Measurements from ENCODE around the gene WNT3. TPM values are rescaled to one million over a fixed set of nuclear protein-coding genes. Genes with fewer than 3 reads are reported as not detected.

WNT3 gene
- total and polyA plus RNA-seq, 2 of the 8 experiments (the other 6 are each of a cell fraction or from before 2014, with no cell fraction given) = 0.56 to 2.0 TPM

GRCh38 chr17:46759141-46759540 is 59.4 kb downstream of the WNT3 start:
- H3K14ac ChIP-seq (ENCODE audit: insufficient read length) = no peak overlapping the region
- no peak overlapping the region for H4K91ac ChIP-seq (replicated peaks; ENCODE audit: insufficient read length, low read length)
- no peak overlapping the region for H3K27ac ChIP-seq (ENCODE audit: low read depth, low read length)
- CTCF ChIA-PET (ENCODE audit: partially characterized antibody) = interaction anchor here (1.3 kb wide), 1 partner anchor 17 kb away, joined by 3 read pairs; no protein-coding TSS in a partner anchor
- no peak overlapping the region for H3K4ac ChIP-seq (replicated peaks; ENCODE audit: insufficient read length, low read depth, low read length)
- H2AK5ac ChIP-seq (ENCODE audit: low read depth, low read length) = no peak overlapping the region
- no peaks in the 10 kb centered on the region for H4K20me1 ChIP-seq (replicated peaks in 1 of 2; ENCODE audit: control insufficient read depth in 1 of 2, insufficient read depth in 2 of 2, low read length in 2 of 2)
- no peak overlapping the region for H3K23ac ChIP-seq (ENCODE audit: insufficient read length)
- DNase-seq (ENCODE audit: low read depth in 1 of 2, low spot score in 2 of 2) = no peak
- FAIRE-seq = no peak
- no peak overlapping the region for H3K56ac ChIP-seq (replicated peaks; ENCODE audit: insufficient read length, low read depth, low read length)
- no peaks in the 10 kb centered on the region for H3K79me1 ChIP-seq (ENCODE audit: low read depth, low read length)
- no peak overlapping the region for H2BK20ac ChIP-seq (ENCODE audit: low read length)
- POLR2A ChIA-PET (ENCODE audit: partially characterized antibody) = no interaction called here
- H4K5ac ChIP-seq (ENCODE audit: insufficient read length, low read depth, low read length) = no peak overlapping the region
- no peak overlapping the region for H3K4me2 ChIP-seq (ENCODE audit: insufficient read depth in 1 of 2, low read depth in 2 of 2, low read length in 2 of 2)
- H2BK120ac ChIP-seq (replicated peaks; ENCODE audit: low read depth, low read length) = no peak overlapping the region
- no peak overlapping the region for H3K18ac ChIP-seq (ENCODE audit: extremely low read depth, low read length)
- no peaks in the 10 kb centered on the region for H3K4me1 ChIP-seq (replicated peaks in 1 of 4; ENCODE audit: control insufficient read depth in 3 of 4, insufficient read depth in 4 of 4, low read length in 3 of 4)
- H2BK15ac ChIP-seq (ENCODE audit: low read length) = no peak overlapping the region
- WGBS, 2 experiments (ENCODE audit: extremely low coverage in 1 of 2, insufficient coverage in 1 of 2, insufficient read length in 1 of 2, insufficient replicate concordance in 2 of 2, low coverage in 1 of 2, low lambda C conversion rate in 2 of 2, missing lambda C conversion rate in 1 of 2) = 94% methylated on average over 9 of the region's 9 CpGs; no CpG with 5 or more reads in 1 of the 2 experiments
- no peak overlapping the region for H4K8ac ChIP-seq (ENCODE audit: extremely low read depth, insufficient read depth, low read length)
- no peaks in the 10 kb centered on the region for H3K79me2 ChIP-seq (ENCODE audit: control insufficient read depth in 1 of 2, insufficient read depth in 2 of 2, low read length in 2 of 2)
- H3K36me3 ChIP-seq (ENCODE audit: control insufficient read depth in 2 of 4, insufficient read depth in 4 of 4, low read length in 3 of 4) = peaks cover 0 to 2% (median 0%) of the 10 kb centered on the region in 4 experiments; a peak in 2 of 8 replicates
- H3K9ac ChIP-seq (replicated peaks in 1 of 4; ENCODE audit: extremely low read depth in 1 of 4, low read depth in 3 of 4, low read length in 3 of 4) = no peak overlapping the region
- H2BK12ac ChIP-seq (ENCODE audit: low read depth, low read length) = no peak overlapping the region
- no peaks in the 10 kb centered on the region for H3K27me3 ChIP-seq (replicated peaks in 1 of 4; ENCODE audit: control insufficient read depth in 3 of 4, extremely low read depth in 1 of 4, insufficient read depth in 3 of 4, low read length in 3 of 4)
- H2AFZ ChIP-seq (ENCODE audit: low read length) = no peak overlapping the region
- H3K4me3 ChIP-seq (ENCODE audit: extremely low read depth in 1 of 4, insufficient read depth in 2 of 4, low read depth in 3 of 4, low read length in 4 of 4) = no peak overlapping the region
- H3K23me2 ChIP-seq (ENCODE audit: low read depth, low read length) = no peaks in the 10 kb centered on the region
- no peak overlapping the region for H2BK5ac ChIP-seq (ENCODE audit: low read depth, low read length)
- H3K9me3 ChIP-seq (ENCODE audit: insufficient read depth in 2 of 2, low read depth in 1 of 2, low read length in 1 of 2) = no peaks in the 10 kb centered on the region
- TF ChIP-seq, protein P1, sequence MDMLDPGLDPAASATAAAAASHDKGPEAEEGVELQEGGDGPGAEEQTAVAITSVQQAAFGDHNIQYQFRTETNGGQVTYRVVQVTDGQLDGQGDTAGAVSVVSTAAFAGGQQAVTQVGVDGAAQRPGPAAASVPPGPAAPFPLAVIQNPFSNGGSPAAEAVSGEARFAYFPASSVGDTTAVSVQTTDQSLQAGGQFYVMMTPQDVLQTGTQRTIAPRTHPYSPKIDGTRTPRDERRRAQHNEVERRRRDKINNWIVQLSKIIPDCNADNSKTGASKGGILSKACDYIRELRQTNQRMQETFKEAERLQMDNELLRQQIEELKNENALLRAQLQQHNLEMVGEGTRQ (IDR thresholded peaks at IDR 0.05; ENCODE audit: low read length) = no peak
- TF ChIP-seq HDAC2 (IDR thresholded peaks at IDR 0.05; ENCODE audit: borderline replicate concordance in 1 of 2, low read depth in 2 of 2, low read length in 2 of 2) (no peak), NRF1 (IDR thresholded peaks at IDR 0.05; ENCODE audit: low read depth, low read length) (no peak), TCF12 (IDR thresholded peaks at IDR 0.05; ENCODE audit: low read depth, low read length) (no peak), PHF8 (conservative IDR thresholded peaks at IDR 0.05; ENCODE audit: low read depth, low read length) (no peak), ZNF274 (IDR thresholded peaks at IDR 0.05; ENCODE audit: borderline replicate concordance, extremely low read depth, low read length) (no peak), BRCA1 (IDR thresholded peaks at IDR 0.05; ENCODE audit: low read depth, low read length) (no peak), POLR2AphosphoS5 (IDR thresholded peaks at IDR 0.05; ENCODE audit: low read depth, low read length) (no peak), TEAD4 (IDR thresholded peaks at IDR 0.05; ENCODE audit: low read depth, low read length) (no peak), SIX5 (IDR thresholded peaks at IDR 0.05; ENCODE audit: low read depth, low read length) (no peak), KDM5A (IDR thresholded peaks at IDR 0.05; ENCODE audit: low read length) (no peak), CHD1 (IDR thresholded peaks at IDR 0.05; ENCODE audit: low read depth, low read length) (no peak), HDAC6 (IDR thresholded peaks at IDR 0.05; ENCODE audit: low read depth, low read length) (no peak)
- TF ChIP-seq, protein P2, sequence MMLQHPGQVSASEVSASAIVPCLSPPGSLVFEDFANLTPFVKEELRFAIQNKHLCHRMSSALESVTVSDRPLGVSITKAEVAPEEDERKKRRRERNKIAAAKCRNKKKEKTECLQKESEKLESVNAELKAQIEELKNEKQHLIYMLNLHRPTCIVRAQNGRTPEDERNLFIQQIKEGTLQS (IDR thresholded peaks at IDR 0.05; ENCODE audit: insufficient read depth, low read depth, low read length) = no peak

Data from H1 (cell line).